CD4-positive, alpha-beta T cell treated with Interleukin-15 for 4 hours (primary cell): Measurements from ENCODE around the gene PRUNE2.
"Not testable (repeated sequence)": the region's sequence is repeated elsewhere in the genome, so short reads cannot be mapped to it uniquely, and the experiment has no call there.

Source experiments
- DNase-seq: peaks from one replicate; pipeline ENCODE4 v3.0.0-alpha.2; 2020; ENCODE audit warnings: low spot score

The PRUNE2 gene

DNA sequence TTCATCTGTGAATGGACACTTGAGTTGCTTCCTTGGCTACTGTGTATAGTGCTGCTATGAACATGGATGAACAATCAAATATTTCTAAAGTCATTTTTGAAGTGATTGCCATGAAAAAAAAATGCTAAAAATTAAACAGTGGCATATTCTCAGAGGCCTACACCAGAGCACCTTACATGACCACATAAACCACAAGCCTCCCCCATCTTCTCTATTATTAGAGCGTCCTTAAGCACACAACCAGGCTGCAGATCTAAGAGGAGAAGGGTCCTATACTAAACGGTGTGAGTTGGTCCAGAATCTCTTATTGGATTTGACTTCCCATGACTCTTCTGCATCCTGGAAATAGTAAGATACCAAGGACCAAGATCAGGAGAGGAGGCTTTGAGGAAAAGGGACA lies 107.4 kb downstream of the PRUNE2 start:
- no peak for DNase-seq

DNA sequence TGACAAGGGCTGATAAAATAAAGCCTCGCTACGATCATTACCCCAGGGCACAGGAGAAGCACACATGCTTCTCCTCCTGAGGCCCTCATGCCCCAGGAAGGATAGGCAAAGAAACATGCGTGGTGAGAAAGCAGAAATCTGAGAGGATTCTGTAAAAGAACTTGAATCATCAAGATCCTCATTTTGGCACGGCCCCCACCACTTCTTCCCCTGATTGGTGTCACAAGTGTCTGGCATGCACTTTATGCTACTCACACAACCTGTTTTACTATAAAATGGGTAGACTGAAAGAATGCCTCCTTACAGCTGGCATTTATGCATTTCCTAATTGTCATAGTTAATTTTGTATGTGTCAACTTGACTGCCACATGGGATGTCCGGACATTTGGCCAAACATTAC lies 109.6 kb downstream of the PRUNE2 start:
- no peak for DNase-seq

DNA sequence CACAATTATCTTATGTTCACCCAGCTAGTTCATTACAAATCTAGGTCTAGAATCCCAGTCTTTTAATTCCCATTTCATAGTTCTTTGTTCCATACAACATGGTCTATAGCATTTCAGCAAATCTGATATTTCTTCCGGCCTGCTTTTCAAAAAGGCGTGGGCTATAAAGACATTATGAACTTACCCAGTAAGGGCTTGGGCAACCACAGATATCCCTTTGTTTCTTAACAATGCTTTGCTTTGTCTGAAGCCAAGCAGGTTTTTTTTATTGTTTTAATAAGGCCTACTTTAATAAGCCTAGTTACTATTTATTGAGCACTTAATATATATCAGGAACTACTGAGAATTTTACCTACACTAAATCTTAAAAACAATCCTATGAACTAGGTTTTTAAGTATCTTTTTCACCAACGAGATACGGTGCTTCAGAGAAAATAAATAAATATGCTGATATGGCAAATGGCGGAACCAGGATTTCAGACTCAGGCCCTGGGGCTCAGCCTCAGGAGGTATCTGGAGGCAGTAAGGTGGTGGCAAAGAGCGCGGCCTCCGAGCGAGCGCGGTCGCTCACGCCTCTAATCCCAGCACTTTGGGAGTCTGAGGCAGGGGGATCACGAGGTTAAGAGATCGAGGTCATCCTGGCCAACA lies 112.0 kb downstream of the PRUNE2 start:
- DNase-seq, result no peak

DNA sequence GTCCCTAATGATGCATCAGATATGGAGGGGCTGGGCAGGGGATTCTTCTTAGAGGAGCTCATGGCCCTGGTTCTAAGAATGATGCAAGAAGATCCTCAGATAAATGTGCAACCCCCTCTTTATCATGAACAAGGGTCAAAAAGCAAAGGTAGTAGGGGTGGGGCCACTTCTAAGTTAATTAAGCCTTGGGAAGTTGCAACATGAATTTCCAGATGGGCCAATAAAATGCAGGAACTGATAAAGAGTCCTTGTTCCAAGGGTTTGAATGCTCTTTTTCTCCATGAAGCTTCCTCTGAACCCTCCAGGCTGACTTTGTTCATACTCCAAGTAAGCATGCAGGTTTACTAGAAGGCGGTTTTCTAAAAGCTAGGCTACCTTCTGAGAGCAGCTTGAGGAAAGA lies 116.1 kb downstream of the PRUNE2 start:
- DNase-seq, result no peak

DNA sequence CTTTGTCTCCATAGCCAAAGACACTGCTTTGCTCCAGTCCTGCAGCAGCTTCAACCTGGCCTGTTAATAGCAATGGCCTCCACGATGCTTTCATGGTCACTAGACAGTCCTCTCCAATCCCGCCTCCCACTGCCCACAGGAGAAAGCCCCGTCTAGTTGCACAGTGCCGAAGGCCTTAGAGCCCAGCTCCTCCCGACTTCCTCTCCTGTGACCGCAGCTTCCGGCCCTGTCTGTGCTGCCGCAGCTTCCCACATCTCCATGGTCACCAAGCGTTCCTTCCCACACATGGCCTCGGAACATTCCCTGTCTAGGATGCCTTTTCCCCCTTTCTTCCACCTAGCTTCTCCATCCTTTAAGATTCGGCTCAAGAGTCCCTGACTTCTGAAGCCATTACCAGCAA lies 118.2 kb downstream of the PRUNE2 start:
- no peak for DNase-seq

DNA sequence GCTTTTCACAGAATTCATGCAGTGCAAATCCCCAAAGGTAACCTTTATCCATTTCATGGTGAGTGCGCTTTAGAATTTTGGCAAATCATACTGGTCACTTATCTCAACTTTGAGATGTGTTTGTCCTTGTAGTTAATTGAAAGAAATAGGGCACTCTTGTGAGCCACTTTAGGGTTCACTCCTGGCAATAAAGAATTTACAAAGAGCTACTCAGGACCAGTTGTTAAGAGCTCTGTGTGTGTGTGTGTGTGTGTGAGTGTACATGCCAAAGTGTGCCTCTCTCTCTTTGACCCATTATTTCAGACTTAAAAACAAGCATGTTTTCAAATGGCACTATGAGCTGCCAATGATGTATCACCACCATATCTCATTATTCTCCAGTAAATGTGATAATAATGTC lies 120.4 kb downstream of the PRUNE2 start:
- no peak for DNase-seq

DNA sequence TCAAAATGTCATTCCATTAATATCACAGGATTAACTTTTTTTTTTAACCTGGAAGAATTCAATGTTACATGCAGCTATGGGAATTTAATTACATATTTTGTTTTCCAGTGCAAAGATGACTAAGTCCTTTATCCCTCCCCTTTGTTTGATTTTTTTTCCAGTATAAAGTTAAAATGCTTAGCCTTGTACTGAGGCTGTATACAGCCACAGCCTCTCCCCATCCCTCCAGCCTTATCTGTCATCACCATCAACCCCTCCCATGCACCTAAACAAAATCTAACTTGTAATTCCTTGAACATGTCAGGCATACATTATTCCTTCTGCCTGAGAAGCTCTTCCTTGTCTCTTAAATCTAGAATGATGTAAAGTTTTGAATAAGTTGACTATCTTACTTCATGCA lies 121.0 kb downstream of the PRUNE2 start:
- no peak for DNase-seq

DNA sequence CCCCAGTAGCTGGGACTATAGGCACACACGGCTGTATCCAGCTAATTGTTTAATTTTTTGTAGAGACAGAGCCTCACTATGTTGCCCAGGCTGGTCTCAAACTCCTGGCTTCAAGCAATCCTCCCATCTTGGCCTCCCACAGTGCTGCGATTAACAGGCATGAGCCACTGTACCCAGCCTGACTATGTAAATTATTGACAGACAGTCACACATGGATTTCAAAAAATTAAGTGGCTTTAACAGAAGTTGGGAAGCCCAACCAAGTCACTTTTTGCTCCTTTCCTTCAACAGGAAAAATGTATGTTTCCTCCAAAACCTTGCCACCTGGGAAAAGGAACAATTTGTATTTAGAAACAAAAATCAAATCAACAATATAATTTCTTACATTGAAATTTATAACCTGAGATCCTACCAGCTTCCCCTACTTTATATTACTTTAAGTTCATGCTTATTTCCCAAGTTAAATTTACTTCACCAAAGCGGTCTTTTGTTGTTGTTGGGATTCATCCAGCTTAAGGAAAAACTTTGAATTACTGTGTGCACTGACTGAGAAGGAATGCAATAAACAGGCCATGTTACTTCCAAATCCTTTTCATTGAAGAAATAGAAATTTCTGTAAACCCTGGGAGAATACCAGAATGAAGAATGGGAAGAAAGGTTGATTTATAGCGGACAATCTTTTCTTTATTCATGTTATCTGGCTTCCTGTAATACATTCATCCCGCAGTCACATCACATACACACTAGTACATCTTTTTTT lies 133.0 kb downstream of the PRUNE2 start:
- no peak for DNase-seq

DNA sequence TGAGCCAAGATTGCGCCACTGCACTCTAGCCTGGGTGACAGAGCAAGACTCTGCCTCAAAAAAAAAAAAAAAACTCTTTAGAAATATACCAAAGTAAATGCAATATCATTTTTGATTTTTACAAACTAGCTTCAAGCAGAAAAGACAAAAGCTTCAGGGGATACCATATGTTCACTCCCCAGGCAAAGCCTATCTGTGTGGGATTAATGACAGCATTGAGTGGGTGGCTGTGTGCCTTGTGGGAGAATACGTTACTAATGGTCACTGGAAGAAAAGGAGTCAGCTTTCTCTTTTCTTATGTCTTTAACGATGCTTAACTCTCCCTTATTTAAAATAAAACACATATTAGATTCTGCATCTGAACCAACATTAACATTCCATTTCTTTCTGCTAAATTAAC lies 139.8 kb downstream of the PRUNE2 start:
- no peak for DNase-seq

DNA sequence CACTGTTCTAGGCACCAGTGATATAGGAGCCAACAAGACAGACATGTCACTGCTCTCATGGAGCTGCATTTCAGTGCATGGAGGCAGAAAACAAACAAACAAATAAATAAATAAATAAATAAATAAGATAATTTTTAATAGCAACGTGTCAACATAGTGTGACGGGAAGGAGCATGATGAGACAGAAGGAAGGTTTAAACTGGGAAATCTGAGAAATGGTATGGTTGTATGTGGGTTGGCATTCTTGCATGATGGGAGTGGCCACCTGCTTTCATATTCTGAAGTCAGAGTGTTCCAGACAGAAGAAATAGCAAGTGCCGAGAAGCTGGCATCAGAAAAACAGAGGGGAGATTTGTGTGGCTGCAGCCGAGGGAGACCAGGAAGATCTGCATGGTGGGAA lies 141.8 kb downstream of the PRUNE2 start, which contains the start of gene PCA3:
Gene PCA3 (plus strand): TSS at position 301 of the 400 bp plus-strand sequence.
- no peak for DNase-seq

DNA sequence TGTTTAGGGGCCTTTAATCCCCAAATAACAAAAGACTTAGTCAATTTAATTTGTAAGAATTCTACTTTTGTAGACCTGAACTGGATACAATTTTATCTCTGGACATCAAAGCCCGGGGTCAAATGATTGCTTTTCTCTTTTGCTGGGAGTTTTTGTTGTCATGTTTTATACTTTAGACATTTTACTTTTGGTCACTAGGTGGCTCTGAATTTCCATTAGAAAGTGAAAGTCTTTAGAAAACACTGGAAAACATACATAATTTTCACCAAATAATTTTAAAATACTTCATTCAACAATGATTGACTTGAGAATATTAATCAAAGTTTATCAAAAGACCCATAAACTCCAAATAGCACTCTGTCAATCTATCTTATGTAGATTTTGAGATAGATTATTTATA lies 144.5 kb downstream of the PRUNE2 start:
- no peak for DNase-seq

DNA sequence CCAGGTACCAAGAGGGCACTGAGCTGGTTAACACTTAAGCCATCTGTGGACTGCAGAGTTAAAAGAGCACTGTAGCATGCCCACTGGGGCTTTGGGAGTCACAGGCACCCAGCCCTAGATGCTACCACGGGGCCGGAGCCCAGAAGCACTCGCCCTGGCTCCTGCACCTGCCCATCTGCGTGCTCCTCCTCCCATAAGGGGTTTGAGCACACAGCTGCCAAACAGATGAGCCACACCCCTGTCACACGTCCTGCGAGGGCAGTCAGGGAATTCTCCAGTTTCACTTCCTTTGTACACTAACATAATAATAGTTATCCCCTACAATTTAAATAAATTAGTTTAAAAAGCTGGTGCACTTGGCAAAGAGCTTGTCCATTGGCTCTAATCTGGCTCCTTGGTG lies 146.2 kb downstream of the PRUNE2 start:
- DNase-seq, result no peak

DNA sequence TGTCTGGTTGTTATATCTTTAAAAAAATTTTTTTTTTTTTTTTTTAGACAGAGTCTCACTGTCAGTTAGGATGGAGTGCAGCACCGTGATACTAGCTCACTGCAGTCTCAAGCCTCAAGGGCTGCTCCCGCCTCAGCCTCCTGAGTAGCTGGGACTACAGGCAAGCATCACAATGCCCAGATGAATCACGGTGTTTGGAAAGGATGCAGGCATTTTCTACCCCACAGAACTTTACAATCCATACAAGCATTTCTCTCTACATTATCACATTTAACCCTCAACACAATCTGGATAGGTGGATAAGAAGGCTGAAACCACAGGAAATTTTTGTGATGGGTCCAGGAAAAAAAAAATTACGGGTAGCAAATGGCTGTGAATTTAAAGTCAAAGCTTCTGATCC lies 147.4 kb downstream of the PRUNE2 start:
- no peak for DNase-seq

DNA sequence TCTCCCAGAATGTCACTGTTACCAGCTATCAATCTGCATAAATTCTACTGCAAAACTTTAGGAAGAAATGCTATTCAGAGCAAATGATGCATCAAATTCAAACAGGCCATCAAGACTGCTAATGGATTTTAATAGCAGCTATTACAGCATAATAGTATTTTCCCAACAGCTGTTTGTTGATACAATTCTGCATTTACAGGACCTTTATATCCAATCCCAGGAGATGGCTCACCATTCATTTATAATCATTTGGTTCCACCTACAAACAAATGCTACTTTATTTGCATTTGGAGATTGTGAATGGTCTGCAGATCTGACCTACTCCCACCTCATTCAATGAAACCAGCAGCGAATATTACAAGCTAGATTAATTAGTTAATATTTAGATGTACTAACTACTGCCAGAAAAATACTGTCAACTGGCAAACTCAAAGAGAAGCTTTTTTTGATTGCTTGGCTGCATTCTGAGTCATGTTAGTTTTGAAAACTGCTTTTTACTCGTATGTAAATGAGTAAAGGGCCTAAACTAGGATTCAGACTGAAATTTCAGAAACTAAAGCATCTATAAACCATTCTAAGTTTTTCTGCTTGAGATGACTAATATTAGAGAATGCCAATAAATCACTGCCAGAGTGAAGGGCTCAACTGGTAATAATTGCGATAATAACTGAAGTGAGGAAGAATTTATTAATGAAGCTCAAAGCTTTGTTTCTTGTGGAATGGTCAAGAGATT lies 148.8 kb downstream of the PRUNE2 start:
- DNase-seq, result no peak

DNA sequence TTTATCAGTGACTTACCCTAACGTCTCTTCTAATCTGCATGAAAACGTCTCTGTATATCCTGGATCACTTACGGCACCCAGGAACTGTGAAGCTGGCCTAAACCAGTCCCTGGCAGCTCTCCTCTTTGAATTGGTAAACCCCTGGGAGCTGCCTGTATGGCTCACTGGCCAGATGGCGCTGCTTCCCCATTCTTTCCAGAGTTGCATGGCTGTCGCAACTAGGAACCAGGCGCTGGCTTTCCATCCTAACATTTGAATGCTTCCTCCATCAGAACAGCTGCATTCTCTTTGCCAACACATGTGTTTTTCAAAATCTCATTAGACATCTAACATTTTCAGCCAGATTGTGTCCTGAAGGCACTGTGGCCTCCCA lies 149.7 kb downstream of the PRUNE2 start:
- DNase-seq, result no peak

DNA sequence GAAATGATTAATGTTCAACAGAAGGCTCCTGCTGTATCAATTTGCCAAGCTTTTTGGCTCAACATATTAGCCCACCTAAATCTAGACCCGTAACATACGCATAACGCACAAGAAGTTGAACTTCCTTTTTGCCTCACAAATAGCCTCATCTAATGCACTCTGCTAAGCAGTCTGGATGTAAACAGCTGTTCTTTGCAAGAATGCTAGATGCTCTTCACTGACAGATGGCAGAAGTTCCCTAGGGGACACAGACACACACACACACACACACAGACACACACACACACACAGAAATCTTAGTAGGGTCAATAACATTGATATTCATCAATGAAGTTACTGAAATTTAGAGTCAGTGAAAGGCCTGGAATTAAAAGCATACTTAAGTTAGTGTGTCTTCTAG lies 154.9 kb downstream of the PRUNE2 start:
- no peak for DNase-seq

DNA sequence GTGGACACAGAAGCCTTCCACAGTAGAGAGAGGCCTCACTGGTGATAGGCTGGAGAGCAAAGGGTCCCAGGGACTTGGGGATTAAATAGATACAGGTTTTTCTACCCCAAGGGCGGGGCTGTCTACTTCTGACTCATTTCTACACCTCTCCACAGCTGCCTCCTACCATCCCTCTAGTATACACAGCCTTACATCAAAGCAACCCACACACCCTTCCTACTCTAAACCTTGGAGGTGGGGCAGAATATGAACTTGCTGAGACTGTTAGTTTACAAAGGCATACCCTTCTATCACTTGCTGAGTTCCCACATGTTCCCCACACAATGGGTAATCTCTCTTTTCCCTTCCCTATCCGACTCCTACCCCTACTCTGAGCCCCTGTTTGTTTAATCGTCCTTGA lies 161.6 kb downstream of the PRUNE2 start:
- no peak for DNase-seq

DNA sequence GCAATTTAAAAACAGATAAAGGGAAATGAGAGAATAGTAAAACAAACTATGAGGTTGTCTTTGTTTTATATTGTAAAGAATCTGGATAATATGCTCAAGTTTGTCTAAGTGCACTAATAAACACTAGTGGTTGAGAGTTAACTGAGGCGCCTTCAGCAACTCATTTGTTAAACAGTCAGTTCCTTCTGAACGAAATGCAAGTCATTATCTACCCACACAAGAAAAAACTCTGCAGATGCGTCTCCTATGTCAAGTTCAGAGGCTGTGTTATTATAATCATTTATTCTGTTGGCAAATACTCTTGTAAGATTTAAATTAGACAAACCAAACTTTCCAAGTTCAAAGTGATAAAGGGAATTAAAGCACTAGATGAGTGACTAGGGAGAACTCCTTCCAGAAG lies 162.0 kb downstream of the PRUNE2 start:
- DNase-seq, result no peak

DNA sequence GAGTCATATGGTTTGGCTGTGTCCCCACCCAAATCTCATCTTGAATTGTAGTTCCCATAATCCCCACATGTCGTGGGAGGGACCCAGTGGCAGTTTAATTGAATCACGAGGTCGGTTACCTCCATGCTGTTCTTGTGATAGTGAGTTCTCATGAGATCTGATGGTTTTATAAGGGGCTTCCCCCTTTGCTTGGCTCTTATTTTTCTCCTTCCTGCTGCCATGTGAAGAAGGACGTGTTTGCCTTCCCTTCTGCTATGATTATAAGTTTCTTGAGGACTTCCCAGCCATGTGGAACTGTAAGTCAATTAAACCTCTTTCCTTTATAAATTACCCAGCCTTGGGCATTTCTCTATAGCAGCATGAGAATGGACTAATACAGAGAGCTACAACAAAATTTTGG lies 163.0 kb downstream of the PRUNE2 start:
- not testable (repeated sequence) for DNase-seq

DNA sequence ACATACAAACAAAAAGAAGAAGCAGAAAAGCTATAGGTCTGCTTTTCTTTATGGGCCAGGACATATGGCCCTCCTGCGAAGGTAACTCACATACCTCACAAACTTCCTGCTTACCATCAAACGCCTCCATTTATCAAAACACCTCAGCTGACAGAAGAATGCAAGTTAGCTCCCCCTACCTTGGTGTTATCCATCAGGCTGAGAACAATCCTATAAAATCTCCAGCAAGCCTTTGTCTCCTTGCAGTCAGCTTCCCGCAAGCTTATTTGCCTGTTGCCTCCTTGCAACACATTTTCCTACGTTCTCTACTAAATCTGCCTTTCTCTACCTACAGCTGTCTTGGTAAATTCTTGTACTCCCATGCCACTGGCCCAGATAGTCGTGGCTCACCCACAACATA lies 164.4 kb downstream of the PRUNE2 start:
- no peak for DNase-seq

DNA sequence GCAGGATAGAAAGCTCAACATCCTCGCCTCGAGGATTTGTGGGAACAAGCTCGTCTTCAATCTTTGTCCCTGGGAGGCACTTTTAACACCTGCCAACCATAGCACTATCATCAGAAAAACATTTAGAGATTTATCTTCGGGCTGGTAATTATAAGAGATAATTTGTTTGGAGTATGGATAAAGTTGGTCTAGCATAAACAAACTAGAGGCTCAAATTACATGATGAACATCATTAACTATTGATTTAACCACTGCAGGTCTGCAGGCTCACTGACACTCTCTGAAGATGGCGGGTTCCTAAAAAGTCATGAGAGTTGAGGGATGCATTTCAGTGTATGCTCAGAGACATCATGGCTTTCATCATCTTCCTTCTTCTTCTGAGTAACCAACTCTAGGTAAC lies 167.5 kb downstream of the PRUNE2 start:
- DNase-seq, result no peak

DNA sequence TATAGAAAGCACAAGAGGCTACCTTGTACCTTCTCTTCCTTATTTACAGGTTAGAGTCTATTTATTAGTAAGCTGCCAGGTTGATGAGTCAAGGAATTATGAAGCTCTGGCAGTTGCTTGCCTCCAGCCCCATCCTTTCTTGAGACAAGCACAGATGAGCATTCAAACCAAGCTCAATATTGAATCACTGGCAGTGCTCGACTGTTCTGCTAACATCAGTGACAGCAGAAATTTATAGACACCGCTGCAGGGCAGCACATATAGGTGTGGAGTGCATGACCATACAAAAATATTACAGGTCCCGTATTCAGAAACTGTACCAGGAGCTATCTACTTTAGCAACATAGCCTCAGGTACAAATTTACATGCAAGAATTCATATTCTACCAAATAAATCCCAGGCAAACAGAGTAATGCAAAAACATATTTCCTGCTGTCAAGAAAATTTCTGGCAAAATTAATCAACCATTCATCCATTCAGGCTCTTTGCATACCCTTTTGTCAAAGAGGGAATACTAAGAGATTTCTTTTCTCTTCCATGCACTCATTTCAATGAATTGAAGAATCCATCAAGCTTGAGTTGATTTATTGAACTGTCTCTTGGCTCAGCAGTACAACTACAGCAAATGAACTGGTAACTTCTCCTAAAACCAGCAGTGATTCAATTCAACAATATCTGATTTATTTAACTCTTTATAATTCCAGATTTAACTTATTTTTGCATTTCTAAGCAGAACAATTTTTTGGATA lies 168.6 kb downstream of the PRUNE2 start:
- no peak for DNase-seq

DNA sequence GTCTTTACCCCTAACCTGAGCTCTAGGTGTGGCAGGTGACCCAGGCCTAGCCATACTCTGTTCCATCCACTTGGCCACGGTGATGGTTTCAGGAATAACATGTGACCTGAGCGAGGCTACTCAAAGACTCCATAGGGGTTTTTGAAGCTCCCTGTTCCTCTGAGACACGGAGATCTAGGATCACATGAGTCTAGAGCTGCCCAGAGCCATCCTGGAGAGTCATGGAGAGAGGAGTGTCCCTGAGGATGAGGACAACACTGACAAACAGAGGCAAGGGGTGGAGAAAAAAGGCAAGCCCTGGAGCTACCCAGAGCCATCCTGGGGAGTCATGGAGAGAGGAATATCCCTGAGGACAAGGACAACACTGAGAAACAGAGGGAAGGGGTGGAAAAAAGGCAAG lies 171.2 kb downstream of the PRUNE2 start:
- no peak for DNase-seq
